Measurements from ENCODE around the gene BTBD3.

BTBD3 gene

GRCh38 chr20:11902285-11902697 lies 15.4 kb upstream of the BTBD3 start:
- H3K9me3 Mint-ChIP-seq: peaks cover 3 to 9% of the 10 kb centered on the region in 2 donors
- H3K27ac Mint-ChIP-seq: no peak overlapping the region
- peaks cover 0 to 5% of the 10 kb centered on the region in 2 donors for H3K4me1 Mint-ChIP-seq
- peaks cover 0 to 3% of the 10 kb centered on the region in 2 donors for H3K27me3 Mint-ChIP-seq
- H3K4me3 Mint-ChIP-seq: no peak overlapping the region
- ATAC-seq (replicated peaks) (no peak), DNase-seq (no peak)
- peaks cover 3 to 7% of the 10 kb centered on the region in 2 donors for H3K36me3 Mint-ChIP-seq

GRCh38 chr20:11905460-11906179 lies 12.1 kb upstream of the BTBD3 start:
- H3K4me1 Mint-ChIP-seq: peaks cover 0 to 2% of the 10 kb centered on the region in 2 donors
- H3K27ac Mint-ChIP-seq: no peak overlapping the region
- DNase-seq (no peak), ATAC-seq (replicated peaks) (no peak)
- no peak overlapping the region for H3K4me3 Mint-ChIP-seq
- H3K9me3 Mint-ChIP-seq: peaks cover 5 to 6% of the 10 kb centered on the region in 2 donors
- no peaks in the 10 kb centered on the region for H3K27me3 Mint-ChIP-seq
- H3K36me3 Mint-ChIP-seq: peaks cover 3 to 7% of the 10 kb centered on the region in 2 donors

GRCh38 chr20:11906626-11907480 lies 10.8 kb upstream of the BTBD3 start:
- H3K4me1 Mint-ChIP-seq: peaks cover 0 to 2% of the 10 kb centered on the region in 2 donors
- H3K27me3 Mint-ChIP-seq: no peaks in the 10 kb centered on the region
- H3K27ac Mint-ChIP-seq: no peak overlapping the region
- H3K36me3 Mint-ChIP-seq: peaks cover 0 to 7% of the 10 kb centered on the region in 2 donors
- DNase-seq: no peak
- H3K4me3 Mint-ChIP-seq: no peak overlapping the region
- H3K9me3 Mint-ChIP-seq: peaks cover 5 to 6% of the 10 kb centered on the region in 2 donors
- no peak for ATAC-seq (replicated peaks)

- Mint-ChIP-seq H3K4me1 (no peaks in the 10 kb centered on the region), H3K27me3 (no peaks in the 10 kb centered on the region), H3K4me3 (no peak overlapping the region), H3K36me3 (peaks cover 0 to 7% of the 10 kb centered on the region in 2 donors), H3K27ac (no peak overlapping the region), H3K9me3 (peaks cover 5 to 6% of the 10 kb centered on the region in 2 donors)
- ATAC-seq (replicated peaks): no peak
- no peak for DNase-seq
Measured at GRCh38 chr20:11907621-11908020, 10.1 kb upstream of the BTBD3 start.

GRCh38 chr20:11912013-11912658 lies 5.6 kb upstream of the BTBD3 start:
- Mint-ChIP-seq H3K36me3 (no peaks in the 10 kb centered on the region), H3K27me3 (no peaks in the 10 kb centered on the region), H3K9me3 (peaks cover 0 to 1% of the 10 kb centered on the region in 2 donors), H3K4me3 (no peak overlapping the region), H3K27ac (no peak overlapping the region), H3K4me1 (no peaks in the 10 kb centered on the region)
- no peak for DNase-seq
- ATAC-seq (replicated peaks): peak; percentile 55 to 58

- Mint-ChIP-seq H3K9me3 (no peaks in the 10 kb centered on the region), H3K4me1 (peaks cover 2 to 5% of the 10 kb centered on the region in 2 donors), H3K36me3 (no peaks in the 10 kb centered on the region), H3K4me3 (no peak overlapping the region), H3K27me3 (no peaks in the 10 kb centered on the region), H3K27ac (no peak overlapping the region)
- ATAC-seq (replicated peaks) (no peak), DNase-seq (no peak)
Measured at GRCh38 chr20:11912659-11913415, 4.9 kb upstream of the BTBD3 start.

GRCh38 chr20:11918391-11918845 lies 725 bp downstream of the BTBD3 start:
- Mint-ChIP-seq H3K36me3 (peaks cover 4 to 5% of the 10 kb centered on the region in 2 donors), H3K4me1 (peaks cover 13 to 21% of the 10 kb centered on the region in 2 donors), H3K27ac (peak overlapping the region; percentile 62), H3K27me3 (no peaks in the 10 kb centered on the region), H3K9me3 (no peaks in the 10 kb centered on the region), H3K4me3 (peak overlapping the region; percentile 79)
- no peak for DNase-seq
- no peak for ATAC-seq (replicated peaks)

- Mint-ChIP-seq H3K9me3 (no peaks in the 10 kb centered on the region), H3K4me3 (peak overlapping the region in 1 of 2 donors; percentile 47), H3K4me1 (peaks cover 13 to 21% of the 10 kb centered on the region in 2 donors), H3K27ac (peak overlapping the region; percentile 0), H3K36me3 (peaks cover 4 to 5% of the 10 kb centered on the region in 2 donors), H3K27me3 (no peaks in the 10 kb centered on the region)
- no peak for DNase-seq
- no peak for ATAC-seq (replicated peaks)
Measured at GRCh38 chr20:11918981-11919380, 1.3 kb downstream of the BTBD3 start.

GRCh38 chr20:11919581-11919980 lies 1.9 kb downstream of the BTBD3 start:
- no peaks in the 10 kb centered on the region for H3K9me3 Mint-ChIP-seq
- DNase-seq (no peak), ATAC-seq (replicated peaks) (no peak)
- H3K27ac Mint-ChIP-seq: no peak overlapping the region
- H3K4me3 Mint-ChIP-seq: no peak overlapping the region
- peaks cover 13 to 21% of the 10 kb centered on the region in 2 donors for H3K4me1 Mint-ChIP-seq
- H3K27me3 Mint-ChIP-seq: no peaks in the 10 kb centered on the region
- peaks cover 4 to 5% of the 10 kb centered on the region in 2 donors for H3K36me3 Mint-ChIP-seq

- no peak for ATAC-seq (replicated peaks)
- no peaks in the 10 kb centered on the region for H3K27me3 Mint-ChIP-seq
- peaks cover 4 to 5% of the 10 kb centered on the region in 2 donors for H3K36me3 Mint-ChIP-seq
- no peaks in the 10 kb centered on the region for H3K9me3 Mint-ChIP-seq
- H3K4me3 Mint-ChIP-seq: no peak overlapping the region
- H3K4me1 Mint-ChIP-seq: peaks cover 13 to 21% of the 10 kb centered on the region in 2 donors
- DNase-seq: no peak
- no peak overlapping the region for H3K27ac Mint-ChIP-seq
Measured at GRCh38 chr20:11920083-11920482, 2.4 kb downstream of the BTBD3 start.

- no peak for ATAC-seq (replicated peaks)
- H3K9me3 Mint-ChIP-seq: no peaks in the 10 kb centered on the region
- H3K36me3 Mint-ChIP-seq: peaks cover 4 to 5% of the 10 kb centered on the region in 2 donors
- H3K27ac Mint-ChIP-seq: no peak overlapping the region
- peaks cover 13 to 21% of the 10 kb centered on the region in 2 donors for H3K4me1 Mint-ChIP-seq
- H3K27me3 Mint-ChIP-seq: no peaks in the 10 kb centered on the region
- H3K4me3 Mint-ChIP-seq: no peak overlapping the region
- no peak for DNase-seq
Measured at GRCh38 chr20:11921321-11921720, 3.6 kb downstream of the BTBD3 start.

GRCh38 chr20:11922561-11922960 lies 4.9 kb downstream of the BTBD3 start:
- DNase-seq: no peak
- Mint-ChIP-seq H3K4me3 (no peak overlapping the region), H3K36me3 (peaks cover 4 to 5% of the 10 kb centered on the region in 2 donors), H3K27ac (no peak overlapping the region), H3K4me1 (peaks cover 13 to 19% of the 10 kb centered on the region in 2 donors), H3K27me3 (no peaks in the 10 kb centered on the region), H3K9me3 (no peaks in the 10 kb centered on the region)
- ATAC-seq (replicated peaks): no peak

- H3K27ac Mint-ChIP-seq: no peak overlapping the region
- no peaks in the 10 kb centered on the region for H3K27me3 Mint-ChIP-seq
- no peak overlapping the region for H3K4me3 Mint-ChIP-seq
- DNase-seq (no peak), ATAC-seq (replicated peaks) (no peak)
- peaks cover 4 to 10% of the 10 kb centered on the region in 2 donors for H3K36me3 Mint-ChIP-seq
- no peaks in the 10 kb centered on the region for H3K9me3 Mint-ChIP-seq
- peaks cover 0 to 2% of the 10 kb centered on the region in 2 donors for H3K4me1 Mint-ChIP-seq
Measured at GRCh38 chr20:11924923-11925322, 7.2 kb downstream of the BTBD3 start.
